HEK293 (cell line): ENCODE data around the gene ICAM4.

Experiments
- CTCF ChIA-PET: fragments of 350-600 bp; formaldehyde crosslinking; extraction: SDS; loops from one replicate; lab custom pipeline; 2021; ENCODE audit warnings: antibody characterized with exemption; lab: Yijun Ruan, JAX
- POLR2A ChIA-PET: fragments of 300-600 bp; formaldehyde crosslinking; extraction: SDS; loops from one replicate; lab custom pipeline; 2020; ENCODE audit warnings: antibody characterized with exemption, inconsistent platforms; lab: Yijun Ruan, JAX
- H3K27ac ChIP-seq: fragments of 200-500 bp; sonication (Bioruptor generic); 2 replicates; pipeline ENCODE4 v1.5.1; 2014; ENCODE audit warnings: low read depth, low read length, control low read depth, inconsistent platforms; ENCODE audit errors: extremely low read depth
- H3K36me3 ChIP-seq, 2 experiments: fragments of 200-500 bp in 1 of 2; sonication (Bioruptor generic) in 1 of 2; 1 replicate in 1 of 2; 2 replicates in 1 of 2; pipeline ENCODE4 v1.5.1; 2014 to 2017; ENCODE audit warnings: inconsistent platforms in 2 of 2, low read length in 2 of 2; ENCODE audit not compliant: control insufficient read depth in 2 of 2, insufficient read depth in 1 of 2
- H3K4me1 ChIP-seq: fragments of 200-500 bp; sonication (Bioruptor generic); 2 replicates; pipeline ENCODE4 v1.5.1; 2014; ENCODE audit warnings: mild to moderate bottlenecking, low read length, inconsistent platforms; ENCODE audit not compliant: control insufficient read depth, insufficient read depth
- H3K4me3 ChIP-seq: 2 replicates; pipeline ENCODE4 v1.5.1; 2011; ENCODE audit warnings: low read depth, mild to moderate bottlenecking, control low read depth, low read length, moderate library complexity
- H3K9me3 ChIP-seq: fragments of 200-500 bp; sonication (Bioruptor generic); 2 replicates; pipeline ENCODE4 v1.5.1; 2014; ENCODE audit warnings: low read depth, low read length, inconsistent platforms; ENCODE audit not compliant: control insufficient read depth, insufficient read depth
- FEZF1 ChIP-seq: fragments of 450-650 bp; formaldehyde crosslinking; IDR thresholded peaks from 2 replicates; pipeline ENCODE4 v1.5.1; 2016; ENCODE audit warnings: missing biosample characterization, missing genetic modification characterization
- GLIS2 ChIP-seq: fragments of 450-650 bp; formaldehyde crosslinking; IDR thresholded peaks from 2 replicates; pipeline ENCODE4 v1.5.1; 2016; ENCODE audit warnings: missing biosample characterization, missing genetic modification characterization
- KLF1 ChIP-seq: fragments of 450-650 bp; formaldehyde crosslinking; IDR thresholded peaks from 2 replicates; pipeline ENCODE4 v1.5.1; 2016; ENCODE audit warnings: missing biosample characterization, missing genetic modification characterization
- ZBTB20 ChIP-seq: fragments of 450-650 bp; formaldehyde crosslinking; IDR thresholded peaks from 2 replicates; pipeline ENCODE4 v1.5.1; 2016; ENCODE audit warnings: missing biosample characterization, missing genetic modification characterization
- ZBTB48 ChIP-seq: fragments of 450-650 bp; formaldehyde crosslinking; IDR thresholded peaks from 2 replicates; pipeline ENCODE4 v1.5.1; 2016; ENCODE audit warnings: missing biosample characterization, missing genetic modification characterization
- ZFP37 ChIP-seq: fragments of 450-650 bp; formaldehyde crosslinking; IDR thresholded peaks from 2 replicates; pipeline ENCODE4 v1.5.1; 2016; ENCODE audit warnings: missing biosample characterization, missing genetic modification characterization
- ZIC2 ChIP-seq: fragments of 450-650 bp; formaldehyde crosslinking; IDR thresholded peaks from 2 replicates; pipeline ENCODE4 v1.5.1; 2016; ENCODE audit warnings: missing biosample characterization, missing genetic modification characterization
- ZNF174 ChIP-seq: fragments of 450-650 bp; formaldehyde crosslinking; IDR thresholded peaks from 2 replicates; pipeline ENCODE4 v1.5.0; 2017; ENCODE audit warnings: missing biosample characterization, mild to moderate bottlenecking, missing genetic modification characterization
- ZNF202 ChIP-seq: fragments of 450-650 bp; formaldehyde crosslinking; IDR thresholded peaks from 2 replicates; pipeline ENCODE4 v1.5.1; 2016; ENCODE audit warnings: missing biosample characterization, missing genetic modification characterization, borderline replicate concordance
- ZNF292 ChIP-seq: fragments of 450-650 bp; formaldehyde crosslinking; IDR thresholded peaks from 2 replicates; pipeline ENCODE4 v1.5.1; 2016; ENCODE audit warnings: low read depth, missing biosample characterization, missing genetic modification characterization, borderline replicate concordance
- ZNF311 ChIP-seq: fragments of 450-650 bp; formaldehyde crosslinking; IDR thresholded peaks from 2 replicates; pipeline ENCODE4 v1.5.1; 2017; ENCODE audit warnings: missing biosample characterization, missing genetic modification characterization, borderline replicate concordance
- ZNF335 ChIP-seq: fragments of 450-650 bp; formaldehyde crosslinking; conservative IDR thresholded peaks from 2 replicates; pipeline ENCODE4 v1.5.1; 2016; ENCODE audit warnings: missing biosample characterization, missing genetic modification characterization
- ZNF341 ChIP-seq: fragments of 450-650 bp; formaldehyde crosslinking; IDR thresholded peaks from 2 replicates; pipeline ENCODE4; 2016; ENCODE audit warnings: low read depth, missing biosample characterization, missing genetic modification characterization
- ZNF521 ChIP-seq: fragments of 450-650 bp; formaldehyde crosslinking; IDR thresholded peaks from 2 replicates; pipeline ENCODE4 v1.5.1; 2017; ENCODE audit warnings: missing biosample characterization, mild to moderate bottlenecking, missing genetic modification characterization
- ZNF529 ChIP-seq: fragments of 450-650 bp; formaldehyde crosslinking; IDR thresholded peaks from 2 replicates; pipeline ENCODE4 v1.5.1; 2017; ENCODE audit warnings: missing genetic modification characterization, missing biosample characterization; ENCODE audit not compliant: insufficient replicate concordance
- ZNF585B ChIP-seq: fragments of 450-650 bp; formaldehyde crosslinking; IDR thresholded peaks from 2 replicates; pipeline ENCODE4 v1.5.1; 2016; ENCODE audit warnings: missing biosample characterization, missing genetic modification characterization
- ZNF600 ChIP-seq: fragments of 450-650 bp; formaldehyde crosslinking; IDR thresholded peaks from 2 replicates; pipeline ENCODE4 v1.5.1; 2016; ENCODE audit warnings: missing biosample characterization, missing genetic modification characterization
- ZNF621 ChIP-seq: fragments of 450-650 bp; formaldehyde crosslinking; IDR thresholded peaks from 2 replicates; pipeline ENCODE4 v1.5.1; 2017; ENCODE audit warnings: missing biosample characterization, missing genetic modification characterization
- ZNF624 ChIP-seq: fragments of 450-650 bp; formaldehyde crosslinking; IDR thresholded peaks from 2 replicates; pipeline ENCODE4 v1.5.1; 2017; ENCODE audit warnings: missing biosample characterization, missing genetic modification characterization
- ZNF76 ChIP-seq: fragments of 450-650 bp; formaldehyde crosslinking; IDR thresholded peaks from 2 replicates; pipeline ENCODE4; 2016; ENCODE audit warnings: low read depth, missing biosample characterization, missing genetic modification characterization, borderline replicate concordance
- ZNF777 ChIP-seq: fragments of 450-650 bp; formaldehyde crosslinking; IDR thresholded peaks from 2 replicates; pipeline ENCODE4 v1.5.1; 2017; ENCODE audit warnings: missing biosample characterization, missing genetic modification characterization, borderline replicate concordance
- ZNF837 ChIP-seq: fragments of 450-650 bp; formaldehyde crosslinking; IDR thresholded peaks from 2 replicates; pipeline ENCODE4 v1.5.1; 2016; ENCODE audit warnings: missing biosample characterization, missing genetic modification characterization
- TF ChIP-seq, protein P1 (sequence below): fragments of 450-650 bp; formaldehyde crosslinking; optimal IDR thresholded peaks from 2 replicates; pipeline ENCODE3; 2016; ENCODE audit warnings: missing biosample characterization, mild to moderate bottlenecking, missing genetic modification characterization
- TF ChIP-seq, protein P2 (sequence below): fragments of 450-650 bp; formaldehyde crosslinking; IDR thresholded peaks from 2 replicates; pipeline ENCODE4 v1.5.1; 2016; ENCODE audit warnings: missing biosample characterization, missing genetic modification characterization
- TF ChIP-seq, protein P3 (sequence below): fragments of 450-650 bp; formaldehyde crosslinking; IDR thresholded peaks from 2 replicates; pipeline ENCODE4 v1.5.1; 2017; ENCODE audit warnings: missing biosample characterization, missing genetic modification characterization
- TF ChIP-seq, protein P4 (sequence below): fragments of 450-650 bp; formaldehyde crosslinking; IDR thresholded peaks from 2 replicates; pipeline ENCODE4 v1.5.1; 2017; ENCODE audit warnings: missing biosample characterization, missing genetic modification characterization
- TF ChIP-seq, protein P5 (sequence below): fragments of 450-650 bp; formaldehyde crosslinking; conservative IDR thresholded peaks from 2 replicates; pipeline ENCODE4 v1.5.1; 2016; ENCODE audit warnings: low read depth, missing biosample characterization, missing genetic modification characterization
- TF ChIP-seq, protein P6 (sequence below): fragments of 450-650 bp; formaldehyde crosslinking; IDR thresholded peaks from 2 replicates; pipeline ENCODE4 v1.5.1; 2016; ENCODE audit warnings: missing biosample characterization, missing genetic modification characterization

ICAM4 gene

DNA sequence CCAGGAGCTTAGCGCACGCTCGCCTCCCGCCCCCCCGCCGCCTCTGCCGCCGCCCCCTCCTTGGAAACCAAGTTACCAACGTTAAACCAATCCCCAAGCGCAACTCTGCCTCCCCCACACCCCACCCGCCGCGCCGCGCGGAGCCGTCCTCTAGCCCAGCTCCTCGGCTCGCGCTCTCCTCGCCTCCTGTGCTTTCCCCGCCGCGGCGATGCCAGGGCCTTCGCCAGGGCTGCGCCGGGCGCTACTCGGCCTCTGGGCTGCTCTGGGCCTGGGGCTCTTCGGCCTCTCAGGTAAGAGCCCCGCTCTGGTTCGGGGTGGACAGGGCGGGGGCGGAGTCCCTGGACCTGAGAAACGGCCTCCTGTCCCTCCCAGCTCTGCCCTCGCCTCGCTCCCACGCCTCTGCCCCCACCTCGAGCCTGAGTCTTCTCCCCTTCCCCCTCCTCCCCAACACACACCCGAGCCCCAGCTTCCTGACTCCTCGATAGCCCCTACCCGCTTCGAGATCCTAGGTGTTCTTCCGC, 3.1 kb downstream of the ICAM4 start, which contains the start of gene ICAM5 (continued):
- TF ChIP-seq, protein P1, sequence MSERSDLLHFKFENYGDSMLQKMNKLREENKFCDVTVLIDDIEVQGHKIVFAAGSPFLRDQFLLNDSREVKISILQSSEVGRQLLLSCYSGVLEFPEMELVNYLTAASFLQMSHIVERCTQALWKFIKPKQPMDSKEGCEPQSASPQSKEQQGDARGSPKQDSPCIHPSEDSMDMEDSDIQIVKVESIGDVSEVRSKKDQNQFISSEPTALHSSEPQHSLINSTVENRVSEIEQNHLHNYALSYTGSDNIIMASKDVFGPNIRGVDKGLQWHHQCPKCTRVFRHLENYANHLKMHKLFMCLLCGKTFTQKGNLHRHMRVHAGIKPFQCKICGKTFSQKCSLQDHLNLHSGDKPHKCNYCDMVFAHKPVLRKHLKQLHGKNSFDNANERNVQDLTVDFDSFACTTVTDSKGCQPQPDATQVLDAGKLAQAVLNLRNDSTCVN (tag by site-specific recombination): peak; percentile 71
- no peak for TF ChIP-seq ZNF202 (tag by site-specific recombination)
- no peak for TF ChIP-seq ZNF837 (tag by site-specific recombination)
- no peak for TF ChIP-seq ZNF292 (tag by site-specific recombination)
- no peak for TF ChIP-seq ZNF311 (tag by site-specific recombination)
- no peak for TF ChIP-seq ZNF529 (tag by site-specific recombination)
- 0 out of 2 replicates have a peak, but pooled peaks have one; percentile 23 for TF ChIP-seq ZFP37 (tag by site-specific recombination)
- TF ChIP-seq, protein P2, sequence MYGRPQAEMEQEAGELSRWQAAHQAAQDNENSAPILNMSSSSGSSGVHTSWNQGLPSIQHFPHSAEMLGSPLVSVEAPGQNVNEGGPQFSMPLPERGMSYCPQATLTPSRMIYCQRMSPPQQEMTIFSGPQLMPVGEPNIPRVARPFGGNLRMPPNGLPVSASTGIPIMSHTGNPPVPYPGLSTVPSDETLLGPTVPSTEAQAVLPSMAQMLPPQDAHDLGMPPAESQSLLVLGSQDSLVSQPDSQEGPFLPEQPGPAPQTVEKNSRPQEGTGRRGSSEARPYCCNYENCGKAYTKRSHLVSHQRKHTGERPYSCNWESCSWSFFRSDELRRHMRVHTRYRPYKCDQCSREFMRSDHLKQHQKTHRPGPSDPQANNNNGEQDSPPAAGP (tag by site-specific recombination): peak; percentile 45; the same call in 1 of the 2 replicates
- TF ChIP-seq GLIS2 (tag by site-specific recombination): peak; percentile 63; the same call in 1 of the 2 replicates

DNA sequence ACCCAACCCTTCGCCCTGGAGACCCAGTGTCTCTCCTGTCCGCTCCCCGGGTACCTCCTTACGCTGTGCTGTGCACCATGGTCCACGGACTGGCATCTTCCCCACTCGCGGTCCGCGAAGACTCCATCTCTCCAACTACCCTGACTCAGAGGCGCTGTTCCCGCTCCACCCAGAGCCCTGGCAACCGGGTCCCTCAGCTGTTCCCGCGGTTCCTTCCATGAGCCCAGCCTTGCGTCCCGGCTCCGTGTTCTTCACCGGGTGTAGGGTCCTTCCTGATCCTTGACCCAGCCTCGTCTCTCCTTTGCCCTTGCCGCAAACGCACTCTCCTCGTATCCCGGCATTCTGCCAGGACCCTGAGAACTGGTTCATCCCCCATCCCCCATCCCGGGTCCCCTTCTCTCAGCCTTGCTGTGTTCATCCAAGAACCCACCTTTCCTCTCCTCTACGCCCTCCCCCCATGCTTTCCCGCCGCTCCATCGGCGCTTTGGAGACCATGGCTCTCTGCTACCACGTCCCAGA, 3.7 kb downstream of the ICAM4 start:
- Histone ChIP-seq H3K27ac (no peak overlapping the region), H3K9me3 (no peaks in the 10 kb centered on the region), H3K36me3 (peaks cover 0 to 5% of the 10 kb centered on the region in 2 experiments; a peak in 1 of 3 replicates), H3K4me3 (peak overlapping the region; percentile 41), H3K4me1 (peaks cover 4% of the 10 kb centered on the region; the same call in 1 of the 2 replicates)
- POLR2A ChIA-PET: interaction anchor here (1.1 to 2.0 kb wide), 8 partner anchors 13 to 90 kb away, joined by 3 to 16 read pairs (median 10); partner anchors contain the start of genes ICAM1, RAVER1 and TYK2
- CTCF ChIA-PET: interaction anchor here (0.6 to 3.2 kb wide), 5 partner anchors 9 to 126 kb away, joined by 3 to 13 read pairs (median 5); partner anchors contain the start of gene ICAM1
- TF ChIP-seq ZNF777 (0 out of 2 replicates have a peak, but pooled peaks have one; percentile 12), ZIC2 (no peak), ZNF341 (tag by site-specific recombination) (peak; percentile 98), FEZF1 (no peak), ZBTB48 (tag by site-specific recombination) (peak; percentile 56; the same call in 1 of the 2 replicates), ZNF76 (tag by site-specific recombination) (peak; percentile 88), ZBTB20 (tag by site-specific recombination) (peak; percentile 84), ZNF624 (tag by site-specific recombination) (no peak), ZNF621 (tag by site-specific recombination) (no peak), ZNF335 (tag by site-specific recombination) (peak; percentile 75), ZNF585B (tag by site-specific recombination) (no peak), ZNF174 (tag by site-specific recombination) (no peak), KLF1 (tag by site-specific recombination) (0 out of 2 replicates have a peak, but pooled peaks have one; percentile 4), ZNF600 (tag by site-specific recombination) (peak; percentile 92), ZNF521 (no peak)
- TF ChIP-seq, protein P3, sequence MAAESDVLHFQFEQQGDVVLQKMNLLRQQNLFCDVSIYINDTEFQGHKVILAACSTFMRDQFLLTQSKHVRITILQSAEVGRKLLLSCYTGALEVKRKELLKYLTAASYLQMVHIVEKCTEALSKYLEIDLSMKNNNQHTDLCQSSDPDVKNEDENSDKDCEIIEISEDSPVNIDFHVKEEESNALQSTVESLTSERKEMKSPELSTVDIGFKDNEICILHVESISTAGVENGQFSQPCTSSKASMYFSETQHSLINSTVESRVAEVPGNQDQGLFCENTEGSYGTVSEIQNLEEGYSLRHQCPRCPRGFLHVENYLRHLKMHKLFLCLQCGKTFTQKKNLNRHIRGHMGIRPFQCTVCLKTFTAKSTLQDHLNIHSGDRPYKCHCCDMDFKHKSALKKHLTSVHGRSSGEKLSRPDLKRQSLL: 0 out of 2 replicates have a peak, but pooled peaks have one; percentile 20
- TF ChIP-seq, protein P4, sequence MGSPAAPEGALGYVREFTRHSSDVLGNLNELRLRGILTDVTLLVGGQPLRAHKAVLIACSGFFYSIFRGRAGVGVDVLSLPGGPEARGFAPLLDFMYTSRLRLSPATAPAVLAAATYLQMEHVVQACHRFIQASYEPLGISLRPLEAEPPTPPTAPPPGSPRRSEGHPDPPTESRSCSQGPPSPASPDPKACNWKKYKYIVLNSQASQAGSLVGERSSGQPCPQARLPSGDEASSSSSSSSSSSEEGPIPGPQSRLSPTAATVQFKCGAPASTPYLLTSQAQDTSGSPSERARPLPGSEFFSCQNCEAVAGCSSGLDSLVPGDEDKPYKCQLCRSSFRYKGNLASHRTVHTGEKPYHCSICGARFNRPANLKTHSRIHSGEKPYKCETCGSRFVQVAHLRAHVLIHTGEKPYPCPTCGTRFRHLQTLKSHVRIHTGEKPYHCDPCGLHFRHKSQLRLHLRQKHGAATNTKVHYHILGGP (tag by site-specific recombination): no peak
- TF ChIP-seq, protein P5, sequence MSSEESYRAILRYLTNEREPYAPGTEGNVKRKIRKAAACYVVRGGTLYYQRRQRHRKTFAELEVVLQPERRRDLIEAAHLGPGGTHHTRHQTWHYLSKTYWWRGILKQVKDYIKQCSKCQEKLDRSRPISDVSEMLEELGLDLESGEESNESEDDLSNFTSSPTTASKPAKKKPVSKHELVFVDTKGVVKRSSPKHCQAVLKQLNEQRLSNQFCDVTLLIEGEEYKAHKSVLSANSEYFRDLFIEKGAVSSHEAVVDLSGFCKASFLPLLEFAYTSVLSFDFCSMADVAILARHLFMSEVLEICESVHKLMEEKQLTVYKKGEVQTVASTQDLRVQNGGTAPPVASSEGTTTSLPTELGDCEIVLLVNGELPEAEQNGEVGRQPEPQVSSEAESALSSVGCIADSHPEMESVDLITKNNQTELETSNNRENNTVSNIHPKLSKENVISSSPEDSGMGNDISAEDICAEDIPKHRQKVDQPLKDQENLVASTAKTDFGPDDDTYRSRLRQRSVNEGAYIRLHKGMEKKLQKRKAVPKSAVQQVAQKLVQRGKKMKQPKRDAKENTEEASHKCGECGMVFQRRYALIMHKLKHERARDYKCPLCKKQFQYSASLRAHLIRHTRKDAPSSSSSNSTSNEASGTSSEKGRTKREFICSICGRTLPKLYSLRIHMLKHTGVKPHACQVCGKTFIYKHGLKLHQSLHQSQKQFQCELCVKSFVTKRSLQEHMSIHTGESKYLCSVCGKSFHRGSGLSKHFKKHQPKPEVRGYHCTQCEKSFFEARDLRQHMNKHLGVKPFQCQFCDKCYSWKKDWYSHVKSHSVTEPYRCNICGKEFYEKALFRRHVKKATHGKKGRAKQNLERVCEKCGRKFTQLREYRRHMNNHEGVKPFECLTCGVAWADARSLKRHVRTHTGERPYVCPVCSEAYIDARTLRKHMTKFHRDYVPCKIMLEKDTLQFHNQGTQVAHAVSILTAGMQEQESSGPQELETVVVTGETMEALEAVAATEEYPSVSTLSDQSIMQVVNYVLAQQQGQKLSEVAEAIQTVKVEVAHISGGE: peak; percentile 10; the same call in 1 of the 2 replicates
- TF ChIP-seq, protein P6, sequence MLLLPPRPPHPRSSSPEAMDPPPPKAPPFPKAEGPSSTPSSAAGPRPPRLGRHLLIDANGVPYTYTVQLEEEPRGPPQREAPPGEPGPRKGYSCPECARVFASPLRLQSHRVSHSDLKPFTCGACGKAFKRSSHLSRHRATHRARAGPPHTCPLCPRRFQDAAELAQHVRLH (tag by site-specific recombination): no peak
